GM21723 (cell line): ENCODE data around the gene USP16.
"Not testable (repeated sequence)": the region's sequence is repeated elsewhere in the genome, so short reads cannot be mapped to it uniquely, and the experiment has no call there.

Source experiments
- ATAC-seq: cut with Tn5 transposase; IDR thresholded peaks from one replicate; pipeline ENCODE4 v1.9.1; 2021; ENCODE audit warnings: mild to moderate bottlenecking, moderate library complexity; ENCODE audit not compliant: unreplicated experiment

The USP16 gene

DNA sequence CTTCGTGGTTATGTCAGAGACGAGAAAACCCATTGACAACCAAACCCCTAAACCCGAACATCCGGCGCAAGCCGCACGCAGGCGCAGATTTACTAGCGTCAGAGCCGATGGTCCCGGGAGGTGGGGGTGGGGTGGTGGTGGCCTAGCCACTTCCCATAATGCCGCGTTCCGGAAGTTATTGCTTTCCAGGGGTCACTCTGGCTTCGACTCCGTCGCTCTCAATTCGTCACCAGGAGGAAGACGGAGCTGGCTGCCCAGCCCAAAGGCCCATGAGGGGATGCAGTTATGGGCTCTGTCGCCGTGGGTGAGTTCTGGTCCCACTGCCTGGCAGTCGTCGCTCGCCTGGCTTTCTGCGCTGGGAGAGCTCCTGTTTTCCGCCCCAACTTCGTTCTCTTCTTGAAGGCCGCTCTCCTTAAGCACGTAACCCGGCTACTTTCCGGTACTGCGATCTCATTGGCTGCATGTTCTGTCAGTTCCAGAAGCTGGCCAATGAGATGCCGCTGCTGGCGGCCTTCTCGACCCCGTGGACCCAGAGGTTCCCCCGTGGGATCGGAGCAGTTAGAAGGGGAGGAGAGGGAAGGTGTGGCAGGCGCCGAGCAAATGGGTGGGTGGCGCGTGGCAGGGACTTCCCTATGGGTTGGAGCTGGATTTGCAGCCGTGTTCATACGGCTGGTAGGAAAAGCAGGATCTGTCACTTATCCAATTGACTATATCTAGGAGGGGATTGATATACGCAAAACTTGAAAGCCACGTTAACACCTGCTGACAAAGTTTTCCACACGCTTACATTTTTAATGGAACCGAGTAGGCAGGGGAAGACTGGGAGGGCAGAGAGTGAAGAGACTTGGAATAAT is at the start of gene USP16:
TSS of gene USP16 (plus strand) at position 195 of the 854 bp plus-strand sequence. CDS start 3,246 bp downstream, outside the sequence.
- peak; percentile 97 for ATAC-seq

DNA sequence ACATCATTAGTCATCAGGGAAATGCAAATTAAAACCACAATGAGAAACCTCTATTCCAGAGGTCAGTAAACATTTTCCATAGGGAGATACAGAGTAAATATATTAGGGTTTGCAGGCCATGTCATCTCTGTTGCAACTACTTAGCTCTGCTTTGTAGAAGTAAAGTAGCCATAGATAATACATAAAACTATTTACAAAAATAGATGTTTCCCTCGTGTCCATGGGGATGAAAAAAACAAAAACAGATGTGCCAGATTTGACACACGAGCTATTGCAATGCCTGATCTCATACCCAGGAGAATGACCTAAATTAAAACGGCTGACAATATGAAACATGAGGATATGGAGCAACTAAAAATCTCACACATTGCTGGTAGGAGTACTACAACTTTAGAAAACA is 49.1 kb upstream of the USP16 start:
- no peak for ATAC-seq

- ATAC-seq: no peak
These were observed 45.4 kb upstream of the USP16 start for GRCh38 chr21:28979092-28979491.

- ATAC-seq: no peak
These were observed 41.8 kb upstream of the USP16 start for GRCh38 chr21:28982637-28983036.

DNA sequence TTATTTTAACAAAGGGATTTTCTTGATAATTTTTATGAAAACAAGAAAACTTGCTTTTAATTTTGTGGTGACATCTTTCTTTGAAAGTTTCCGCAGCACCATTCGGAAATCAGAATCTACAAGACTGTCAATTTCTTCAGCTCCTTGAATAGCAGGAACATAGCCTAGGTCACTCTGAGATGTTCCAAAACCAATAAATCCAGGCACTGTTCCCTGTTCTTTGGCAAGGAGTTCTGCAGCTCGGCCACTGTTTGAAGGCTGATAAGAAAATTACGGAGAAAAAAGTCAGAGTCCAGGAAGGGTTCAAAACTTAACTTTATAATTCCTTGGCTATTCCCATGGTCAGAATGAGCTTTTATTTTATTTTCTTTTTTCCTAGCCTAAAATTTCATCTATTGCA is 37.8 kb upstream of the USP16 start:
- ATAC-seq: no peak

- ATAC-seq: not testable (repeated sequence)
These were observed 36.3 kb upstream of the USP16 start for GRCh38 chr21:28988146-28988545.

DNA sequence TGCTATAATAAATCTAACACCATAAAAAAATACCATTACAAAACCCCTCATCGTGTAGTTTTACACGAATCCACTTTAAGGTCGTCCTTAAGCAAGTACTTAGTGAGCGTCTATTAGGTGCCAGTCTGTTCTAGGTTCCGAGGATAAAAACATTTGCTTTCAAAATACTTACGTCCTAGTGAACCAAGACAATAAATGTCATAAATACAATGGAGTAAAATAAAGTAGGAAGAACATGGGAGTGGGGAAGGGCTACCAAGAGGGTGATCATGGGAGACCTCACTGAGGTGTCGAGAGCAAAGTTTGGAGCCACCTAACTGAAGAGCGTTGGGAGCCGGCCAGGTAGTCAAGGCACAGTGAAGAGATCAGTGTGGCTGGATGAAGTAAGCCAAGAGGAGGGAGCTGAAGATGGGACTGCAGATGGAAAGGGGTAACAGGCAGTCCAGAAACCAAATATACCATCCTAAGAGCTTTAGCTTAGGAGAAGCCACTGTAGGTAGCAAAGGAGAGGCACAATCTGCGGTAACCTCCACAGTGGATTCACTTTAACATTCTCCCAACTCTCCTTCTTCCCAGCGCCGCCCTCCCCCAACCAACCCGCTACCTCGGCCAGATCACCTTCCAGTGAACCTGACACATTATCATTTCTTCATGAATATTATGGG is 32.5 kb upstream of the USP16 start:
- peak; percentile 2 for ATAC-seq

- peak; percentile 98 for ATAC-seq
These were observed 31.8 kb upstream of the USP16 start, which contains the start of gene LTN1 for GRCh38 chr21:28992526-28993292. Gene LTN1 (minus strand): TSS chr21:28992877. CDS start chr21:28992805, 72 bp downstream.

- no peak for ATAC-seq
These were observed 31.2 kb upstream of the USP16 start for GRCh38 chr21:28993293-28993629.

DNA sequence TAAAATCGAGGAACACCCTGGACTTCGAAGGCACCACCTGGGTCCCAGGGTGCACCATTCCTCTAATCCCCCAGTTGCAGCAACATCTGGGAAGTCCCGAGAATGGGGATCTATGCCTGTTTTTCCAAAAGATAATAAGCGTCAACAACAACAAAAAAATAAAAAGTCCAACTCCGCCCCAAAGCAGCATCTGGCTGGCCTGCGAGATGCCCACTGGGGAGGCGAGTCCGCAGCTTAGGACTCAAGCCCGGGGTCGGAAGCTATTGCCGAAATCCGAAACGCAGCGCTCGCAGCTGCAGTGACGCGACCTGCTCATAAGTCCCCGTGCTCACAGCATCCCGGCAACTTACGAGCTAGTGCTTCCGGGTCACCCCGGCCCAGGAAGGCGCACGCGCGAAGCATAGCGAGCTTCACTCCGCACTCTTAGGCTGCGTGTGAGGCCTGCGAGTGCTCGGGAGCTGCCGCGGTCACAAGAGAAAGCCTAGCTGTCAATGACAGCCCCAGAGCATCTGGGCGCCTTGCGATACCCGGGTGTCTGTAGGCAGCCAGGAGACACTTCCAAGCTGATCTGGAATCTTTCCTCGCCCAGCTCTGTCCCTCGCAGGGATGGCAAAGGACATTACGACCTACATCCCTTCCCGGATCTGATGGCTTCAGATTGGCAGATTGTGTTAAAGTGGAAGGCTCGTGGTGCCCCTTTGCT is 21.9 kb upstream of the USP16 start:
- ATAC-seq: peak; percentile 99

- no peak for ATAC-seq
These were observed 18.8 kb upstream of the USP16 start for GRCh38 chr21:29005696-29006095.

DNA sequence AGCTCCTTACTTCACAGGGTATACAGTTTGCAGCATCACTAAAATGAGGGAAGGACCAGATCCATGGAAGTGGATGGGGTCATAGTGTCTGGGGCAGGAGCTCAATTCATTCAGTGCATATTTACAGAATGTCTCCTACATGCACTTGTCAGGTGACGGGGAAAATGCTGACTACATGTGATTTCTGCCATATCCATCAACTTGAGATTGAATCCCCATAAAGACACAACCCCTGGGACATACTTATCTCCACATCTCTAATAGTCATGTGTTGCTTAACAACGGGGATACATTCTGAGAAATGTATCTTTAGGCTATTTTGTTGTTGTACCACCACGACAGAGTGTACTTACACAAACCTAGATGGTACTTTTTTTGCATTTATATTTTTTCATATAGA is 17.3 kb upstream of the USP16 start:
- no peak for ATAC-seq

DNA sequence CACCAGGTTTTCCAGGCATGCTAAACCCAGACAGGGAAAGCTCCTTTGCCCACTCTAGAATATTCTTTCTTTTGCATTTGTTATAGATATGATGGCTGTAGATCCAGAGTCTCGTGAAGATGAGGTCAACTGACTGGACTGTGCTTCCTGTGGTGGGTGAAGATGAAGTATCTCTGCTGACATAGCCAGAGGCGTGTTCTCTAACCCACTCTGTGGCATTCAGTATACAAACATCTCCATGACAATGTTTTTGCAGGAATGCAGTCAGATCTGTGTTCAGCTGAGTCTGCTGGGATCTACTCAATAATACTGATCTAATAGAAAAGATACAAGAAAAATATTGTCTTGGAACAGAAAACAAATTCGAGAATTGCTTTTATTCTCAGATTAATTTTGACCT is 16.7 kb upstream of the USP16 start:
- ATAC-seq: no peak

GRCh38 chr21:29008367-29008766 is 16.1 kb upstream of the USP16 start:
- ATAC-seq: no peak

DNA sequence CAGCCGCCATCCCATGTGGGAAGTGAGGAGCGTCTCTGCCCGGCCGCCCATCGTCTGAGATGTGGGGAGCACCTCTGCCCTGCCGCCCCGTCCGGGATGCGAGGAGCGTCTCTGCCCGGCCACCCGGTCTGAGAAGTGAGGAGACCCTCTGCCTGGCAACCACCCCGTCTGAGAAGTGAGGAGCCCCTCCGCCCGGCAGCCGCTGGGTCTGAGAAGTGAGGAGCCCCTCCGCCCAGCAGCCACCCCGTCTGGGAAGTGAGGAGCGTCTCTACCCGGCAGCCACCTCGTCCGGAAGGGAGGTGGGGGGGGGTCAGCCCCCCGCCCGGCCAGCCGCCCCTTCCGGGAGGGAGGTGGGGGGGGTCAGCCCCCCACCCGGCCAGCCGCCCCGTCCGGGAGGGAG is 13.2 kb upstream of the USP16 start:
- ATAC-seq: not testable (repeated sequence)

- ATAC-seq: no peak
These were observed 6.7 kb upstream of the USP16 start for GRCh38 chr21:29017639-29018237.

DNA sequence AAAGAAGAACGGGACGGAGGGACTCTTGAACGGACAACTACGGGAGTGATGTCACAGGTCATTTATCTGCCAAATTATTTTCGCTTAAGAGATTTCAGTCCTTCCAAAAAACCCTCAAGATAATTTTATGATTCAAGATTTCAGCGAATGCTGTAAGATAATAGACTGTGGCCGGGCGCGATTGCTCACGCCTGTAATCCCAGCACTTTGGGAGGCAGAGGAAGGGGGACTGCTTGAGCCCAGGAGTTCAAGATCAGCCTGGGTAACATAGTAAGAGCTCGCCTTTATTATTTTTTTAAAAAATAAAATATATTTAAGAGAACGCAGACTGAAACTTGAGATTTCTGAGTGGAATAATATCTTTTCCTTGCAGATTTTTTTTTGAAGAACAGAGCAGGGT is 5.9 kb upstream of the USP16 start:
- ATAC-seq: peak; percentile 37

GRCh38 chr21:29022166-29022565 is 2.3 kb upstream of the USP16 start:
- ATAC-seq: no peak

DNA sequence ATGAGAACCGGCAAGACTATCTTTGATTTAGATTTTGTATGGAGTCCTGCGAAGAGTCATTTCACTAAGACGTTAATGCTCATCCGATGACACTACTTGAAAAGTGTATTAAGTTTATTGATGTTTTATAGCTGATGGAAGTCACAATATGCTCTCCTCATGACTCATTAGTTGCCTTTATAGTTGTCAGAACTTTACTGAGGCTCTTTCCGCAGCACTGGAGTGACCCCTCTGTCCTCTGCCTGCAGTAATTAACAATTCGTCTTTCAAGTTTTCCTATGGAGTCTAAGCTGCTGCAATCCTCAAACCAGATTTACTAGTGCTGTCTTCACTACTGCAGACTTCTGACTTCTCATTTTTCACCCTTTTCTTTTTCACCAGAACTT is 853 bp downstream of the USP16 start:
- ATAC-seq: no peak

DNA sequence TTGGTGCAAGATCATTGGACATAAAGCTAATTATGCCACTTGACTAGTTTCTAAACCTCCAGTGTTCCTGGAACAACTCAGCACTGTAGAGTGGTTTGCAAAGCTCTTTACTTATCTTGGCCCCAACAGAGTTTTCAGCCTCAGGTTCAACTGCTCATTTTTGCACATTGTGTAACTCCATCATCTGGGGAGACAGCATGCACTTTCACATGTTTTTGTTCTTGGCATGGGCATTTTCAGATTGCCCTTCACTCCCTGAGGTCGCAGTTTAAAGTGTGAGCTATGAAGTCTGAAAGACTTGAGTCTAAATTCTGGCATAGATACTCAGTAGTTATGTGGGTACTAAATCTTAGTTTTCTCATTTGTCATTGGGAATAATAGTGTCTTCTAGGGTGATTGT is 5.1 kb downstream of the USP16 start:
- ATAC-seq: no peak

- ATAC-seq: no peak
These were observed 6.4 kb downstream of the USP16 start for GRCh38 chr21:29030909-29031308.
